Hepatocyte (in vitro differentiated cells): ENCODE results near the gene ENAH. TPM values are rescaled to one million over a fixed set of nuclear protein-coding genes. Genes with fewer than 3 reads are reported as not detected.

Experiments
- DNase-seq: peaks from one replicate; pipeline ENCODE4 v3.0.0-alpha.2; 2016; ENCODE audit warnings: low spot score
- H2AFZ ChIP-seq: fragments of 200-600 bp; sonication (generic); 2 replicates; pipeline ENCODE4 v1.6.0; 2016; ENCODE audit warnings: antibody characterized with exemption, mild to moderate bottlenecking
- H3K27ac ChIP-seq: fragments of 200-600 bp; sonication (generic); 2 replicates; pipeline ENCODE4 v1.5.1; 2016; ENCODE audit warnings: mild to moderate bottlenecking
- H3K27me3 ChIP-seq: fragments of 200-600 bp; sonication (generic); 2 replicates; pipeline ENCODE4 v1.6.1; 2016
- H3K36me3 ChIP-seq: fragments of 200-600 bp; sonication (generic); replicated peaks from 2 replicates; pipeline ENCODE4 v1.5.1; 2016; ENCODE audit warnings: low read depth; ENCODE audit not compliant: insufficient read depth
- H3K4me1 ChIP-seq: fragments of 200-600 bp; sonication (generic); 2 replicates; pipeline ENCODE4 v1.5.1; 2016; ENCODE audit warnings: mild to moderate bottlenecking, moderate library complexity; ENCODE audit not compliant: insufficient read depth
- H3K4me2 ChIP-seq: fragments of 200-600 bp; sonication (generic); 2 replicates; pipeline ENCODE4 v1.6.0; 2016
- H3K4me3 ChIP-seq: fragments of 200-600 bp; sonication (generic); 2 replicates; pipeline ENCODE4 v1.5.1; 2016; ENCODE audit warnings: mild to moderate bottlenecking
- H3K79me2 ChIP-seq: fragments of 200-600 bp; sonication (generic); 2 replicates; pipeline ENCODE4 v1.6.0; 2017; ENCODE audit warnings: mild to moderate bottlenecking
- H3K9me2 ChIP-seq: fragments of 200-600 bp; sonication (generic); replicated peaks from 2 replicates; pipeline ENCODE4 v1.6.0; 2017; ENCODE audit warnings: mild to moderate bottlenecking; ENCODE audit not compliant: insufficient read depth
- H3K9me3 ChIP-seq: fragments of 200-600 bp; sonication (generic); 2 replicates; pipeline ENCODE4 v1.5.1; 2016; ENCODE audit warnings: low read depth, mild to moderate bottlenecking
- H4K20me1 ChIP-seq: fragments of 200-600 bp; sonication (generic); 2 replicates; pipeline ENCODE4 v1.6.0; 2016; ENCODE audit warnings: mild to moderate bottlenecking; ENCODE audit not compliant: insufficient read depth, poor library complexity, severe bottlenecking
- EZH2 ChIP-seq: fragments of 200-600 bp; sonication (generic); IDR thresholded peaks from 2 replicates; pipeline ENCODE4 v1.6.1; 2016; ENCODE audit warnings: antibody characterized with exemption, mild to moderate bottlenecking, borderline replicate concordance
- EZH2phosphoT487 ChIP-seq: fragments of 200-600 bp; sonication (generic); IDR thresholded peaks from one replicate; pipeline ENCODE4 v1.6.1; 2018; ENCODE audit warnings: antibody characterized with exemption, mild to moderate bottlenecking, low read depth, moderate library complexity; ENCODE audit not compliant: unreplicated experiment, severe bottlenecking
- WGBS: methylation state at CpG from one replicate; pipeline ENCODE4 v1.1.6; 2016; ENCODE audit warnings: low lambda C conversion rate; ENCODE audit errors: missing lambda C conversion rate; 5-methylcytosine and 5-hydroxymethylcytosine counted together
- polyA plus RNA-seq: library from polyadenylated mRNA; unstranded; fragments of >200 nt; fragmentation: Nextera tagmentation; extraction: Ambion mirVana; gene quantifications from 2 replicates; pipeline ENCODE4 v1.2.1, GENCODE V29; 2016
- total RNA-seq: library from RNA; depleted of rRNA; stranded (reverse); fragments of >200 nt; gene quantifications from 2 replicates; pipeline ENCODE4 v1.2.3, GENCODE V29; 2014
- TF ChIP-seq, protein P1 (sequence below): fragments of 200-600 bp; sonication (generic); IDR thresholded peaks from 2 replicates; pipeline ENCODE4 v1.5.1; 2016; ENCODE audit warnings: antibody characterized with exemption, mild to moderate bottlenecking; ENCODE audit not compliant: poor library complexity

ENAH gene
- total and polyA plus RNA-seq, 2 experiments from 2014 or later: 51.3 to 115 TPM

- Histone ChIP-seq H3K27ac (no peak overlapping the region), H3K27me3 (no peaks in the 10 kb centered on the region), H3K4me1 (peaks cover 6% of the 10 kb centered on the region), H3K79me2 (peaks cover 80% of the 10 kb centered on the region), H3K4me2 (no peak overlapping the region), H3K36me3 (no peaks in the 10 kb centered on the region), H3K4me3 (no peak overlapping the region), H3K9me3 (no peaks in the 10 kb centered on the region), H2AFZ (no peak overlapping the region), H3K9me2 (no peaks in the 10 kb centered on the region), H4K20me1 (peaks cover 3% of the 10 kb centered on the region)
- DNase-seq: no peak
- 89% methylated on average over 1 of the region's 1 CpG for WGBS
- TF ChIP-seq, protein P1, sequence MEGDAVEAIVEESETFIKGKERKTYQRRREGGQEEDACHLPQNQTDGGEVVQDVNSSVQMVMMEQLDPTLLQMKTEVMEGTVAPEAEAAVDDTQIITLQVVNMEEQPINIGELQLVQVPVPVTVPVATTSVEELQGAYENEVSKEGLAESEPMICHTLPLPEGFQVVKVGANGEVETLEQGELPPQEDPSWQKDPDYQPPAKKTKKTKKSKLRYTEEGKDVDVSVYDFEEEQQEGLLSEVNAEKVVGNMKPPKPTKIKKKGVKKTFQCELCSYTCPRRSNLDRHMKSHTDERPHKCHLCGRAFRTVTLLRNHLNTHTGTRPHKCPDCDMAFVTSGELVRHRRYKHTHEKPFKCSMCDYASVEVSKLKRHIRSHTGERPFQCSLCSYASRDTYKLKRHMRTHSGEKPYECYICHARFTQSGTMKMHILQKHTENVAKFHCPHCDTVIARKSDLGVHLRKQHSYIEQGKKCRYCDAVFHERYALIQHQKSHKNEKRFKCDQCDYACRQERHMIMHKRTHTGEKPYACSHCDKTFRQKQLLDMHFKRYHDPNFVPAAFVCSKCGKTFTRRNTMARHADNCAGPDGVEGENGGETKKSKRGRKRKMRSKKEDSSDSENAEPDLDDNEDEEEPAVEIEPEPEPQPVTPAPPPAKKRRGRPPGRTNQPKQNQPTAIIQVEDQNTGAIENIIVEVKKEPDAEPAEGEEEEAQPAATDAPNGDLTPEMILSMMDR: no peak
- TF ChIP-seq EZH2: no peak
- no peak for TF ChIP-seq EZH2phosphoT487
These were observed 113.9 kb downstream of the ENAH start for GRCh38 chr1:225539069-225539468.

GRCh38 chr1:225537554-225538251 lies 115.2 kb downstream of the ENAH start:
- peaks cover 77% of the 10 kb centered on the region for H3K79me2 ChIP-seq

DNA sequence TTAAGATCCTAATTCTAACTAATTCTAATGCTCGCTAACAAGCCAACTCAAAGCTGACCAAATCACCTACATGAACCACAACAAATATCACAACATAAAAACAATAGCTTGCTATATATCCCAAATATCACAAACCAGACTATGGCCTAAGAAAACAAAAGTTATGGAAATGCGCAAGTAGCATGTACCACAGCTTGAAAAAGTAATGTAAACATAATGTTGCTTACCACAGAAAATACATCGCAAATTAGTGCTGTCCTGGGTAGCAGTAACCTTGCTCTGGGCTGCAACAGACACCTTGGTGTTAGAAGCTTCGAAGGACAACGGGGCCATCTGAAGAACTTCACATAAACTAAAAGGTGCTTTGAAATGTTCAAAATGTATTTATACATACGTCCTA lies 117.6 kb downstream of the ENAH start:
- 95% methylated on average over 6 of the region's 6 CpGs for WGBS
- TF ChIP-seq EZH2phosphoT487 (no peak), EZH2 (no peak)
- TF ChIP-seq, protein P1: no peak
- no peak overlapping the region for H3K27ac ChIP-seq
- H3K4me3 ChIP-seq: no peak overlapping the region
- H3K27me3 ChIP-seq: no peaks in the 10 kb centered on the region
- H3K9me3 ChIP-seq: no peaks in the 10 kb centered on the region
- H3K36me3 ChIP-seq: no peaks in the 10 kb centered on the region
- H2AFZ ChIP-seq: no peak overlapping the region
- H4K20me1 ChIP-seq: peaks cover 12% of the 10 kb centered on the region
- H3K9me2 ChIP-seq: no peaks in the 10 kb centered on the region
- peaks cover 81% of the 10 kb centered on the region for H3K79me2 ChIP-seq
- H3K4me1 ChIP-seq: peaks cover 25% of the 10 kb centered on the region
- no peak for DNase-seq
- H3K4me2 ChIP-seq: no peak overlapping the region

More at GRCh38 chr1:225537554-225538251, 115.2 kb downstream of the ENAH start:
- H4K20me1 ChIP-seq: peaks cover 12% of the 10 kb centered on the region
- H3K9me3 ChIP-seq: no peaks in the 10 kb centered on the region
- no peaks in the 10 kb centered on the region for H3K36me3 ChIP-seq
- TF ChIP-seq, protein P1: no peak
- TF ChIP-seq EZH2phosphoT487: no peak
- TF ChIP-seq EZH2: no peak
- WGBS: 69% methylated on average over 10 of the region's 10 CpGs
- H3K4me3 ChIP-seq: no peak overlapping the region
- peaks cover 18% of the 10 kb centered on the region for H3K4me1 ChIP-seq
- DNase-seq: no peak
- no peaks in the 10 kb centered on the region for H3K27me3 ChIP-seq
- no peaks in the 10 kb centered on the region for H3K9me2 ChIP-seq
- H2AFZ ChIP-seq: no peak overlapping the region
- no peak overlapping the region for H3K27ac ChIP-seq
- H3K4me2 ChIP-seq: no peak overlapping the region
